Neural cell (in vitro differentiated cells): ENCODE results near the gene WNT3A. TPM values are rescaled to one million over a fixed set of nuclear protein-coding genes. Genes with fewer than 3 reads are reported as not detected.
A peak's percentile ranks its signal among the peaks of the same experiment; 100 is the strongest.

Experiments used
- H2AFZ ChIP-seq: fragments of 200-600, 300-800 bp; sonication (generic), shearing (Covaris generic); 2 replicates; pipeline ENCODE4 v1.6.0; 2014; ENCODE audit warnings: low read depth, mild to moderate bottlenecking, antibody characterized with exemption, low read length, moderate library complexity
- H3F3A ChIP-seq: fragments of 200-600 bp; shearing (Covaris generic); 2 replicates; pipeline ENCODE4 v1.6.1; 2016; ENCODE audit warnings: mild to moderate bottlenecking, moderate library complexity, mixed read lengths, antibody characterized with exemption, low read length; ENCODE audit not compliant: insufficient read depth, poor library complexity, severe bottlenecking
- H3K27ac ChIP-seq: fragments of 200-600, 300-800 bp; sonication (generic), shearing (Covaris generic); 2 replicates; pipeline ENCODE4 v1.5.1; 2014; ENCODE audit warnings: mild to moderate bottlenecking, low read length, moderate library complexity
- H3K27me3 ChIP-seq: fragments of 300-800, 200-600 bp; sonication (generic), shearing (Covaris generic); 2 replicates; pipeline ENCODE4 v1.6.0; 2014; ENCODE audit warnings: mild to moderate bottlenecking, low read depth, low read length, moderate library complexity; ENCODE audit not compliant: insufficient read depth
- H3K36me3 ChIP-seq: fragments of 300-800, 200-600 bp; sonication (generic), shearing (Covaris generic); 2 replicates; pipeline ENCODE4 v1.5.1; 2014; ENCODE audit warnings: mild to moderate bottlenecking, antibody characterized with exemption, low read length, moderate library complexity; ENCODE audit not compliant: insufficient read depth
- H3K4me2 ChIP-seq: fragments of 300-800, 200-600 bp; sonication (generic), shearing (Covaris generic); 2 replicates; pipeline ENCODE4 v1.6.0; 2014; ENCODE audit warnings: mild to moderate bottlenecking, low read length
- H3K4me3 ChIP-seq: fragments of 300-800, 200-600 bp; sonication (generic), shearing (Covaris generic); 2 replicates; pipeline ENCODE4 v1.5.1; 2014; ENCODE audit warnings: mild to moderate bottlenecking, low read length, moderate library complexity
- H3K79me2 ChIP-seq: fragments of 200-600 bp; shearing (Covaris generic); replicated peaks from 2 replicates; pipeline ENCODE4 v1.6.0; 2014; ENCODE audit warnings: mild to moderate bottlenecking, low read length, moderate library complexity; ENCODE audit not compliant: insufficient read depth
- H3K9ac ChIP-seq: fragments of 300-800, 200-600 bp; sonication (generic), shearing (Covaris generic); 2 replicates; pipeline ENCODE4 v1.6.1; 2016; ENCODE audit warnings: mild to moderate bottlenecking, low read length, mixed read lengths
- H3K9me2 ChIP-seq: fragments of 200-600 bp; shearing (Covaris generic); 2 replicates; pipeline ENCODE4 v1.6.1; 2016; ENCODE audit warnings: mild to moderate bottlenecking, low read length, mixed read lengths; ENCODE audit not compliant: insufficient read depth
- H3K9me3 ChIP-seq: fragments of 200-600, 300-800 bp; sonication (generic), shearing (Covaris generic); 2 replicates; pipeline ENCODE4 v1.6.1; 2016; ENCODE audit warnings: mild to moderate bottlenecking, mixed run types, low read length, moderate library complexity, mixed read lengths
- H4K20me1 ChIP-seq: fragments of 200-600 bp; shearing (Covaris generic); 2 replicates; pipeline ENCODE4 v1.6.1; 2016; ENCODE audit warnings: mild to moderate bottlenecking, mixed run types; ENCODE audit not compliant: insufficient read depth
- EP300 ChIP-seq: fragments of 450-650 bp; conservative IDR thresholded peaks from 2 replicates; pipeline ENCODE4 v1.6.1; 2014; ENCODE audit warnings: antibody characterized with exemption, mild to moderate bottlenecking, moderate library complexity; ENCODE audit not compliant: poor library complexity, severe bottlenecking
- EZH2 ChIP-seq: fragments of 200-600, 300-800 bp; shearing (Covaris generic), sonication (generic); IDR thresholded peaks from 2 replicates; pipeline ENCODE4 v1.6.1; 2014; ENCODE audit warnings: antibody characterized with exemption, low read length, borderline replicate concordance, mild to moderate bottlenecking; ENCODE audit not compliant: insufficient read depth, poor library complexity, severe bottlenecking
- MXI1 ChIP-seq: fragments of 450-650 bp; conservative IDR thresholded peaks from 2 replicates; pipeline ENCODE4 v1.6.1; 2014; ENCODE audit warnings: antibody characterized with exemption, mild to moderate bottlenecking; ENCODE audit not compliant: poor library complexity, severe bottlenecking
- POLR2AphosphoS5 ChIP-seq: IDR thresholded peaks from 2 replicates; pipeline ENCODE4 v1.6.1; 2012
- RAD21 ChIP-seq: fragments of 450-650 bp; conservative IDR thresholded peaks from 2 replicates; pipeline ENCODE4 v1.6.1; 2014; ENCODE audit warnings: antibody characterized with exemption, mild to moderate bottlenecking, moderate library complexity
- REST ChIP-seq: IDR thresholded peaks from 2 replicates; pipeline ENCODE4 v1.6.1; 2012; ENCODE audit warnings: borderline replicate concordance
- SMC3 ChIP-seq: fragments of 450-650 bp; conservative IDR thresholded peaks from 2 replicates; pipeline ENCODE4 v1.6.1; 2014; ENCODE audit warnings: antibody characterized with exemption, mild to moderate bottlenecking, moderate library complexity; ENCODE audit not compliant: poor library complexity
- TAF1 ChIP-seq: IDR thresholded peaks from 2 replicates; pipeline ENCODE4 v1.6.1; 2012; ENCODE audit warnings: low read depth
- polyA plus RNA-seq: library from polyadenylated mRNA; depleted of rRNA; stranded (reverse); fragments of >200 nt; gene quantifications from 2 replicates; pipeline ENCODE4 v1.2.3, GENCODE V29; 2014
- TF ChIP-seq, protein P1 (sequence below): fragments of 450-650 bp; IDR thresholded peaks from 2 replicates; pipeline ENCODE4 v1.5.1; 2014; ENCODE audit warnings: antibody characterized with exemption, mild to moderate bottlenecking, moderate library complexity; ENCODE audit not compliant: poor library complexity, severe bottlenecking

WNT3A gene
- polyA plus RNA-seq, 1 donor from 2014 or later, result 0.14 TPM

GRCh38 chr1:228101994-228102790, 95.4 kb downstream of the WNT3A start:
- Histone ChIP-seq H3K9ac (peak overlapping the region; percentile 92), H4K20me1 (no peaks in the 10 kb centered on the region), H3K4me3 (peak overlapping the region; percentile 85), H3K36me3 (no peaks in the 10 kb centered on the region), H3F3A (no peaks in the 10 kb centered on the region), H3K27ac (peak overlapping the region; percentile 89), H2AFZ (no peak overlapping the region), H3K4me2 (peak overlapping the region; percentile 62), H3K79me2 (peaks cover 12% of the 10 kb centered on the region), H3K9me2 (no peaks in the 10 kb centered on the region), H3K9me3 (no peaks in the 10 kb centered on the region), H3K27me3 (no peaks in the 10 kb centered on the region)
- TF ChIP-seq, protein P1, sequence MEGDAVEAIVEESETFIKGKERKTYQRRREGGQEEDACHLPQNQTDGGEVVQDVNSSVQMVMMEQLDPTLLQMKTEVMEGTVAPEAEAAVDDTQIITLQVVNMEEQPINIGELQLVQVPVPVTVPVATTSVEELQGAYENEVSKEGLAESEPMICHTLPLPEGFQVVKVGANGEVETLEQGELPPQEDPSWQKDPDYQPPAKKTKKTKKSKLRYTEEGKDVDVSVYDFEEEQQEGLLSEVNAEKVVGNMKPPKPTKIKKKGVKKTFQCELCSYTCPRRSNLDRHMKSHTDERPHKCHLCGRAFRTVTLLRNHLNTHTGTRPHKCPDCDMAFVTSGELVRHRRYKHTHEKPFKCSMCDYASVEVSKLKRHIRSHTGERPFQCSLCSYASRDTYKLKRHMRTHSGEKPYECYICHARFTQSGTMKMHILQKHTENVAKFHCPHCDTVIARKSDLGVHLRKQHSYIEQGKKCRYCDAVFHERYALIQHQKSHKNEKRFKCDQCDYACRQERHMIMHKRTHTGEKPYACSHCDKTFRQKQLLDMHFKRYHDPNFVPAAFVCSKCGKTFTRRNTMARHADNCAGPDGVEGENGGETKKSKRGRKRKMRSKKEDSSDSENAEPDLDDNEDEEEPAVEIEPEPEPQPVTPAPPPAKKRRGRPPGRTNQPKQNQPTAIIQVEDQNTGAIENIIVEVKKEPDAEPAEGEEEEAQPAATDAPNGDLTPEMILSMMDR, result peak; percentile 30
- TF ChIP-seq EP300, result no peak
- no peak for TF ChIP-seq MXI1
- no peak for TF ChIP-seq REST
- TF ChIP-seq EZH2, result no peak
- peak; percentile 24 for TF ChIP-seq SMC3
- no peak for TF ChIP-seq POLR2AphosphoS5
- TF ChIP-seq RAD21, result no peak
- TF ChIP-seq TAF1, result no peak

GRCh38 chr1:228102791-228103620, 96.2 kb downstream of the WNT3A start, which contains the start of gene C1orf35:
Gene C1orf35 (minus strand): TSS chr1:228103325. CDS start chr1:228103227, 98 bp downstream.
- H3K4me2 ChIP-seq, result peak within 1 kb of the TSS; percentile 62
- no peaks in the 10 kb centered on the region for H3K36me3 ChIP-seq
- no peaks in the 10 kb centered on the region for H3K9me2 ChIP-seq
- H3K79me2 ChIP-seq, result peaks cover 13% of the 10 kb centered on the region
- H4K20me1 ChIP-seq, result no peaks in the 10 kb centered on the region
- peak within 1 kb of the TSS; percentile 89 for H3K27ac ChIP-seq
- no peaks in the 10 kb centered on the region for H3F3A ChIP-seq
- peak within 1 kb of the TSS; percentile 51 for H2AFZ ChIP-seq
- no peaks in the 10 kb centered on the region for H3K9me3 ChIP-seq
- TF ChIP-seq EP300 (peak; percentile 77), MXI1 (peak; percentile 88), RAD21 (peak; percentile 31), EZH2 (no peak), POLR2AphosphoS5 (peak; percentile 96), TAF1 (peak; percentile 80), SMC3 (peak; percentile 24), REST (peak; percentile 39)
- TF ChIP-seq, protein P1, result no peak
- no peaks in the 10 kb centered on the region for H3K27me3 ChIP-seq
- H3K4me3 ChIP-seq, result peak within 1 kb of the TSS; percentile 85
- H3K9ac ChIP-seq, result peak within 1 kb of the TSS; percentile 92
